PFSK-1 (cell line): ENCODE results near the gene HCRTR1.

Experiments used
- FOXP2 ChIP-seq: optimal IDR thresholded peaks from 2 replicates; pipeline ENCODE3; 2011; ENCODE audit warnings: borderline replicate concordance, control low read depth, inconsistent platforms; ENCODE audit not compliant: insufficient read depth; ENCODE audit errors: extremely low read length, extremely low read depth
- POLR2AphosphoS5 ChIP-seq: IDR thresholded peaks from 2 replicates; pipeline ENCODE4 v1.6.1; 2012; ENCODE audit warnings: low read depth, mild to moderate bottlenecking, control low read depth, low read length, moderate library complexity
- SIN3A ChIP-seq: IDR thresholded peaks from 2 replicates; pipeline ENCODE4 v1.6.1; 2012; ENCODE audit warnings: mild to moderate bottlenecking, low read length, moderate library complexity, borderline replicate concordance; ENCODE audit not compliant: insufficient read depth
- TAF1 ChIP-seq: IDR thresholded peaks from 2 replicates; pipeline ENCODE4 v1.6.1; 2012; ENCODE audit warnings: low read length, control low read depth, borderline replicate concordance; ENCODE audit not compliant: insufficient read depth
- TF ChIP-seq, protein P1 (sequence below), 2 experiments: IDR thresholded peaks; 2 replicates each; pipeline versions ENCODE4 v1.6.1 to v1.8.0; 2011 to 2012; ENCODE audit warnings: low read depth in 2 of 2, low read length in 2 of 2, control low read depth in 1 of 2, inconsistent platforms in 1 of 2, mild to moderate bottlenecking in 1 of 2, moderate library complexity in 1 of 2; ENCODE audit not compliant: insufficient read depth in 1 of 2

HCRTR1 gene

DNA sequence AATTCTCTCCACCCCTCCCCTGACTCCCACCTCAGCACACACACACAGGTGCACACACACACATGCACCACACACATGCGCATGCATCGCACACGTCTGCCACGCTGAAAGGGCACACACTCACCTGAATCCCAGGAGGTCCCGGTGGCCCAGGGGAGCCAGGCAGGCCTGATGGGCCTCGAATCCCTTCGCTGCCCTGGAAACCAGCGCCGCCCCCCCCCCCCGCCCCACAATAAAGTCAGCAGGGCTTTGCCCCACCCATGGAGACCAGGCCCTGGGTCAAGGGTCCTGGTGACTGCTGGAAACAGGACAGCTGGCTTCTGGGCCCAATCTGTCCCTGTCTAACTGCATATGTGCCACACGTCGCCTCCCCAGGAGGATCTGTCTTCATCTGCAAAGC, 45.0 kb downstream of the HCRTR1 start:
- TF ChIP-seq SIN3A (no peak), TAF1 (no peak)
- TF ChIP-seq, protein P1, sequence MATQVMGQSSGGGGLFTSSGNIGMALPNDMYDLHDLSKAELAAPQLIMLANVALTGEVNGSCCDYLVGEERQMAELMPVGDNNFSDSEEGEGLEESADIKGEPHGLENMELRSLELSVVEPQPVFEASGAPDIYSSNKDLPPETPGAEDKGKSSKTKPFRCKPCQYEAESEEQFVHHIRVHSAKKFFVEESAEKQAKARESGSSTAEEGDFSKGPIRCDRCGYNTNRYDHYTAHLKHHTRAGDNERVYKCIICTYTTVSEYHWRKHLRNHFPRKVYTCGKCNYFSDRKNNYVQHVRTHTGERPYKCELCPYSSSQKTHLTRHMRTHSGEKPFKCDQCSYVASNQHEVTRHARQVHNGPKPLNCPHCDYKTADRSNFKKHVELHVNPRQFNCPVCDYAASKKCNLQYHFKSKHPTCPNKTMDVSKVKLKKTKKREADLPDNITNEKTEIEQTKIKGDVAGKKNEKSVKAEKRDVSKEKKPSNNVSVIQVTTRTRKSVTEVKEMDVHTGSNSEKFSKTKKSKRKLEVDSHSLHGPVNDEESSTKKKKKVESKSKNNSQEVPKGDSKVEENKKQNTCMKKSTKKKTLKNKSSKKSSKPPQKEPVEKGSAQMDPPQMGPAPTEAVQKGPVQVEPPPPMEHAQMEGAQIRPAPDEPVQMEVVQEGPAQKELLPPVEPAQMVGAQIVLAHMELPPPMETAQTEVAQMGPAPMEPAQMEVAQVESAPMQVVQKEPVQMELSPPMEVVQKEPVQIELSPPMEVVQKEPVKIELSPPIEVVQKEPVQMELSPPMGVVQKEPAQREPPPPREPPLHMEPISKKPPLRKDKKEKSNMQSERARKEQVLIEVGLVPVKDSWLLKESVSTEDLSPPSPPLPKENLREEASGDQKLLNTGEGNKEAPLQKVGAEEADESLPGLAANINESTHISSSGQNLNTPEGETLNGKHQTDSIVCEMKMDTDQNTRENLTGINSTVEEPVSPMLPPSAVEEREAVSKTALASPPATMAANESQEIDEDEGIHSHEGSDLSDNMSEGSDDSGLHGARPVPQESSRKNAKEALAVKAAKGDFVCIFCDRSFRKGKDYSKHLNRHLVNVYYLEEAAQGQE (IDR thresholded peaks at IDR 0.05; ENCODE audit: insufficient read depth in 1 of 2, low read depth in 2 of 2, low read length in 2 of 2) = no peak

DNA sequence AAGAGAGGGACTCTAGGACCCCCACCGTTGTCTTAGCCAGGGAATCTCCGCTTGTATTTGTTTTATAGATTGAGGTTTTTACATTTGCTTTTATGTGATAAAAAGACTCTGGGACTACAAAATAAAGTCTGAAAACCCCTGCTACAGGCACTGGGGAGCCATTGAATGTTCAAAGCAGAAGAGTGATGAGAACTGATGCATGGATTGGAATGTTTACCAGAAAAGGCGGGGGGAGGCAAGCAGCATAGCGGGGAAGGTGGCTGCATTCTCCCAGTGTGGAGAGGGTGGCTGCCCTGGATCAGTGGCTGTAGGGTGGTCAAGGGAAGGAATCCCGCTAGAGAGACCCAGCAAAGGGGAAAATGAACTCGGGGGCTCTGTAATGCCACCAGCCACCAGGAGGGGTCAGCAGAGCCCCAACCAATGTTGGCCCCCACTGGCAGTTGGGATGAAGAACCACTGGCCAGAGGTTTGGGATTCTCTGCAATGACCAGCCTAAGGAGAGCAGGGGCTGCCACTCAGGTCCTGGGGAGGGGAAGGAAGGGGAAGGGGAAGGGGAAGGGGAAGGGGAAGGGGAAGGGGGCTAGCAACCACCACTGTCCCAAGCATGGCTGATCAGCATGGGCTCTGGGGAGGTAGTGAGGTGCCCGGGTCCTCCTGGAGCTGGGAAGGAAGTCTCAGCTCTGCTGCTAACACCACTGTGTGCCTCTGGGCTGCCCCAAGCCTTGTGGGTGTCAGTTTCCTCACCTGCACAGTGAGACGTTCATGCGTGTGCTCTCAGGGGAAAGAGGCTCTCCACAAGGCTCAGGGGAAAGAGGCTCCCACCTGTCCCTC, 46.3 kb downstream of the HCRTR1 start:
- TF ChIP-seq, protein P1 (IDR thresholded peaks at IDR 0.05; ENCODE audit: insufficient read depth in 1 of 2, low read depth in 2 of 2, low read length in 2 of 2) = no peak
- no peak for TF ChIP-seq SIN3A
- no peak for TF ChIP-seq TAF1
- no peak for TF ChIP-seq FOXP2
- TF ChIP-seq POLR2AphosphoS5 = no peak

DNA sequence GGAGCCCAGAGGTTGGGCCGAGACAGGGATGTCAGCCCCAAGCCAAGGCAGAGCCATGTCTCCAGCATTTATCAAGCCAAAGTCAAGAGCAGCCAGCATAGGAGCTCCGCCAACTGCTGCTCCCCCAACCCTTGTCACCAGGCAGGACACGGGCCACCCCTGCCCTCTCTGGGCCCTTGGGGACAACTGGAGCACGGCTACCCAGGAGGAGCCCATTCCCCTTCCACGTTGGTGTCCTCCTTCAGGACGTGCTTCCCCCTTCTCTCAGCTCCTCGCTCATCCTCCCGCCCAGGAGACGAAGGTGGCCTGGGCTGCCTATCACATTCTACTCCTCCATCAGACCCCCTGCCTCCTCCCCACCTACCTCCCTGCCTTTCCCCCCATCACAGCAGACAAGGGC, 47.0 kb downstream of the HCRTR1 start:
- TF ChIP-seq SIN3A = no peak
- no peak for TF ChIP-seq FOXP2
- TF ChIP-seq POLR2AphosphoS5 = no peak
- TF ChIP-seq, protein P1 (IDR thresholded peaks at IDR 0.05; ENCODE audit: insufficient read depth in 1 of 2, low read depth in 2 of 2, low read length in 2 of 2) = no peak
- no peak for TF ChIP-seq TAF1

DNA sequence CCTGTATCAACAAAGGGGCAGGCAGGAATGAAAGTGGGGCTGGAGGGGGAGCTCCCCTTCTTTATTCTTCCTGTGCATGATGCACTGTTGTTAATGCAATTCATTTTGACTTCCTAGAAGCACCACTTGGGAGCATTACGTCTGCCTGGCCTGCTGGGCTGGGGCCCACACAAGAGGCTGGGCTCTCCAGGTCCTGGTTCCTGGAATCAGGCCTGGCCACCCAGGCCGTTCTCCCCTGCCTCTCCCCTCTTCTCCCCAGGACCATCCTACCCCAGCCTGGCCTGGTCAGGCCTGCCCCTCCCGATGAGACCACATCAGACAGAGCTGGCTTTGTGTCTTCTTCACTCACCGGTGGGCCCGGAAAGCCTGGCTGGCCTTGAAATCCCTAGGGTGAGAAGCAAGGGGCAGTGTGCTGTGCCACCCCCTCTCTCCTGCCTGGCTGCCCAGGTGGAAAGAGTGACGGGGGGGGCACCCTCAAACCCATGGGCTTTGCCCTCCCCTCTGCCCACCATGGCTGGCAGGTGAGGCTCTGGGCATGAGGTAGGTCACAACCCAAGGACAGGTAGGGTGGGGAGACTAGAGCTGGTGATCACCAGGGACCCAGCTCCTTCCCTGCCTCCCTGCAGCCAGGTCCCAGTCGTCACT, 47.9 kb downstream of the HCRTR1 start:
- TF ChIP-seq SIN3A = no peak
- TF ChIP-seq FOXP2 = no peak
- TF ChIP-seq, protein P1 (IDR thresholded peaks at IDR 0.05; ENCODE audit: insufficient read depth in 1 of 2, low read depth in 2 of 2, low read length in 2 of 2) = no peak
- no peak for TF ChIP-seq TAF1
- no peak for TF ChIP-seq POLR2AphosphoS5
